Measurements from ENCODE around the gene CYP2F1. TPM values are rescaled to one million over a fixed set of nuclear protein-coding genes. Genes with fewer than 3 reads are reported as not detected.
"Not testable (repeated sequence)": the region's sequence is repeated elsewhere in the genome, so short reads cannot be mapped to it uniquely, and the experiment has no call there.

The CYP2F1 gene
- total RNA-seq, 4 donors from 2014 or later: not detected

DNA sequence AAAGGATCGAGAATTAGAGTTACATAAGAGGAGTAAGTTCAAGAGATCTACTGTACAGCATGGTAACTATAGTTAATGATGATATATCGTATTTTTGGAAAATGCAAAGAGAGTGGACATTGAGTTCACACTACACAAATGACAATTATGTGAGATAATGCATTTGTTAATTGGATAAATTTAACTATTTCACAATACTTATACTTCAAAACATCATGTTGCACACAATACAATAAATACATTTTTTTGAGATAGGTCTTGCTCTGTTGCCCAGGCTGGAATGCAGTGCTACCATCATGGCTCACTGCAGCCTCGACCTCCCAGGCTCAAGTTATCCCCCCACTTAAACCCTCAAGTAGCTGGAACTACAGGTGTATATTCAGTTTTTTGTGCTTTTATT lies 8.1 kb upstream of the CYP2F1 start:
- no peak for DNase-seq
- H3K9me3 ChIP-seq: no peaks in the 10 kb centered on the region
- intact Hi-C loops (cut with DNase I; ENCODE audit: low total_unique reads): no loop called here

DNA sequence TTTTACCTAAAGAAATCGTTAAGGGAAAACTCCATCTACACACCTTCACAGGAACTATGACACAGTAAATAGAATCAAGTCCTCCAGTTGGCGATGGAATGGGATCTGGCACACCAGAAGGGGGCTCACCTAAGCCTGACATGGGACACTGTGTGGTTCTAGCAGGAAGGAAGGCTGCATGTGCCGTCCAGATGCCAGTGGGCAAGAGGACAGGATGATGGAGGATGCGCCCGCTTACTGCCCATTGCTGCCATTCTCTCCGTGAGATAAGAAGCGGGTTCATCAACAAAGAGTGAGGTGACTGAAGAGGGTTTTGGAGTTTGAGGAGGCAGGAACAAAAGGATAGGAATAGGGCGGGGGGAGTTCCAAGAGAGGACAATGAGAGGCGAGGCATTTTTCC lies 2.9 kb upstream of the CYP2F1 start:
- no peaks in the 10 kb centered on the region for H3K27me3 ChIP-seq
- H3K4me3 ChIP-seq: no peak overlapping the region
- no peak for DNase-seq
- H3K9me3 ChIP-seq: no peaks in the 10 kb centered on the region
- no peaks in the 10 kb centered on the region for H3K36me3 ChIP-seq
- H3K27ac ChIP-seq: no peak overlapping the region
- no peaks in the 10 kb centered on the region for H3K4me1 ChIP-seq
- TF ChIP-seq, protein P1, sequence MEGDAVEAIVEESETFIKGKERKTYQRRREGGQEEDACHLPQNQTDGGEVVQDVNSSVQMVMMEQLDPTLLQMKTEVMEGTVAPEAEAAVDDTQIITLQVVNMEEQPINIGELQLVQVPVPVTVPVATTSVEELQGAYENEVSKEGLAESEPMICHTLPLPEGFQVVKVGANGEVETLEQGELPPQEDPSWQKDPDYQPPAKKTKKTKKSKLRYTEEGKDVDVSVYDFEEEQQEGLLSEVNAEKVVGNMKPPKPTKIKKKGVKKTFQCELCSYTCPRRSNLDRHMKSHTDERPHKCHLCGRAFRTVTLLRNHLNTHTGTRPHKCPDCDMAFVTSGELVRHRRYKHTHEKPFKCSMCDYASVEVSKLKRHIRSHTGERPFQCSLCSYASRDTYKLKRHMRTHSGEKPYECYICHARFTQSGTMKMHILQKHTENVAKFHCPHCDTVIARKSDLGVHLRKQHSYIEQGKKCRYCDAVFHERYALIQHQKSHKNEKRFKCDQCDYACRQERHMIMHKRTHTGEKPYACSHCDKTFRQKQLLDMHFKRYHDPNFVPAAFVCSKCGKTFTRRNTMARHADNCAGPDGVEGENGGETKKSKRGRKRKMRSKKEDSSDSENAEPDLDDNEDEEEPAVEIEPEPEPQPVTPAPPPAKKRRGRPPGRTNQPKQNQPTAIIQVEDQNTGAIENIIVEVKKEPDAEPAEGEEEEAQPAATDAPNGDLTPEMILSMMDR (IDR thresholded peaks at IDR 0.05): no peak
- no peak for TF ChIP-seq POLR2A (IDR thresholded peaks at IDR 0.05)
- intact Hi-C loops (cut with DNase I; ENCODE audit: low total_unique reads): no loop called here

More for the DNA sequence above, 8.1 kb upstream of the CYP2F1 start:
- Histone ChIP-seq H3K36me3 (no peaks in the 10 kb centered on the region), H3K27me3 (no peaks in the 10 kb centered on the region), H3K4me1 (no peaks in the 10 kb centered on the region), H3K4me3 (no peak overlapping the region), H3K27ac (no peak overlapping the region)
- TF ChIP-seq, protein P1 (IDR thresholded peaks at IDR 0.05): no peak
- TF ChIP-seq POLR2A (IDR thresholded peaks at IDR 0.05): no peak

DNA sequence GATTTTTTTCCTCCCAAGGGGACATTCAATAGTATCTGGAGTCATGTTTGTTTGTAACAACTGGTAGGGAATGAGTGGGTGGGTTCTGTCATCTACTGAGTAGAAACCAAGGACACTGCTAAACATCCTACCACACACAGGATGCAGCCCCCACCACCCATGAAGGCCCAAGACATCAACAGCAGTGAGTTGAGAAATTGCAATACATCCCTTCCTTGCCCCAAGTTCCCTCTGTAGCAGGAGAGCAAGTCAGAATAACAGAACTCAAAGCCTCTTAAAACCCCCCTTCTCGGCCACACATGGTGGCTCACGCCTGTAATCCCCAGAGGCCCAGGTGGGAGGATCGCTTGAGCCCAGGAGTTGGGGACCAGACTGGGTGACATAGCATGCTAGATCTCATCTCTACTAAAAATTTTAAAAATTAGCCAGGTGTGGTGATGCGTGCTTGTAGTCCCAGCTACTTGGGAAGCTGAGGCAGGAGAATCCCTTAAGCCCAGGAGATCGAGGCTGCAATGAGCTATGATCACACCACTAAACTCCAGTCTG lies 2.4 kb upstream of the CYP2F1 start:
- Histone ChIP-seq H3K27ac (no peak overlapping the region), H3K4me1 (no peaks in the 10 kb centered on the region), H3K27me3 (no peaks in the 10 kb centered on the region), H3K9me3 (no peaks in the 10 kb centered on the region), H3K4me3 (no peak overlapping the region), H3K36me3 (no peaks in the 10 kb centered on the region)
- no peak for DNase-seq
- TF ChIP-seq, protein P1 (IDR thresholded peaks at IDR 0.05): no peak
- no peak for TF ChIP-seq POLR2A (IDR thresholded peaks at IDR 0.05)
- intact Hi-C loops (cut with DNase I; ENCODE audit: low total_unique reads): no loop called here

DNA sequence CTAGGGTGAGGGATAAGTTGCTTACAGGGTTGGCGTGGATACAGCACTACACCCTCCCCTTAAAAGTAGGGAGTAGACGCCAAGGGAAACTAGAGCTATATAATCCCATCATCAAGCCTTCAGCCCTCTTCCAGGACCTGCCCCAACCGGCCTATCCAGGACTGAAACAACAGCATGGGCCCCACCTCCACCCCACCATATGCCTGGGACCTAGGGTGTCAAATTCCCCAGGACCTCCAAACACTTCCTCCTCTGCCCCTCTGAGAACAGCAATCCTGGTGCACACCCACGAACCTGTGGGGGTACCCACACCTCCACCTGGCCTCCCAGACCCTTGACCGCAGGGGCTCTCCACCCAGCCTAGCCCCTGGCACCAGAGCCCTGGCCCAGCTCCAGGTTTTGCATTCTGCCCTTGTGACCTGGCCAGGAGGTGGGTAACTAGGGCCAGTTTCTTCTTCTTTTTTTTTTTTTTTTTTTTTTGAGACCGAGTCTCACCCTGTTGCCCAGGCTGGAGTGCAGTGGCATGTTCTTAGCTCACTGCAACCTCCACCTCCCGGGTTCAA lies 1.4 kb upstream of the CYP2F1 start:
- Histone ChIP-seq H3K4me1 (no peaks in the 10 kb centered on the region), H3K4me3 (no peak overlapping the region), H3K27ac (no peak overlapping the region), H3K36me3 (no peaks in the 10 kb centered on the region), H3K27me3 (no peaks in the 10 kb centered on the region), H3K9me3 (no peaks in the 10 kb centered on the region)
- intact Hi-C loops (cut with DNase I; ENCODE audit: low total_unique reads): no loop called here
- TF ChIP-seq POLR2A (IDR thresholded peaks at IDR 0.05): no peak
- TF ChIP-seq, protein P1 (IDR thresholded peaks at IDR 0.05): no peak
- no peak for DNase-seq

DNA sequence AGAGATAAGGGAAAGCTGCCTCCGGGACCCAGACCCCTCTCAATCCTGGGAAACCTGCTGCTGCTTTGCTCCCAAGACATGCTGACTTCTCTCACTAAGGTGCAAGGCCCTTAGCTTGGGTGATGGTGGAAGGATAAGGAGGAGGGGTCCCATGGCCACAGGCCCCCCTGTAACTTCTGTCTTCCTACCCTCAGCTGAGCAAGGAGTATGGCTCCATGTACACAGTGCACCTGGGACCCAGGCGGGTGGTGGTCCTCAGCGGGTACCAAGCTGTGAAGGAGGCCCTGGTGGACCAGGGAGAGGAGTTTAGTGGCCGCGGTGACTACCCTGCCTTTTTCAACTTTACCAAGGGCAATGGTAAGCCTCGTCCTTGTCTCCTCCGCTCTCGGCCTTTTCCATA lies 2.0 kb downstream of the CYP2F1 start:
- Histone ChIP-seq H3K4me3 (no peak overlapping the region), H3K27ac (no peak overlapping the region), H3K9me3 (no peaks in the 10 kb centered on the region), H3K36me3 (no peaks in the 10 kb centered on the region), H3K4me1 (no peaks in the 10 kb centered on the region), H3K27me3 (no peaks in the 10 kb centered on the region)
- no peak for TF ChIP-seq POLR2A (IDR thresholded peaks at IDR 0.05)
- TF ChIP-seq, protein P1 (IDR thresholded peaks at IDR 0.05): no peak
- DNase-seq: no peak
- intact Hi-C loops (cut with DNase I; ENCODE audit: low total_unique reads): no loop called here

DNA sequence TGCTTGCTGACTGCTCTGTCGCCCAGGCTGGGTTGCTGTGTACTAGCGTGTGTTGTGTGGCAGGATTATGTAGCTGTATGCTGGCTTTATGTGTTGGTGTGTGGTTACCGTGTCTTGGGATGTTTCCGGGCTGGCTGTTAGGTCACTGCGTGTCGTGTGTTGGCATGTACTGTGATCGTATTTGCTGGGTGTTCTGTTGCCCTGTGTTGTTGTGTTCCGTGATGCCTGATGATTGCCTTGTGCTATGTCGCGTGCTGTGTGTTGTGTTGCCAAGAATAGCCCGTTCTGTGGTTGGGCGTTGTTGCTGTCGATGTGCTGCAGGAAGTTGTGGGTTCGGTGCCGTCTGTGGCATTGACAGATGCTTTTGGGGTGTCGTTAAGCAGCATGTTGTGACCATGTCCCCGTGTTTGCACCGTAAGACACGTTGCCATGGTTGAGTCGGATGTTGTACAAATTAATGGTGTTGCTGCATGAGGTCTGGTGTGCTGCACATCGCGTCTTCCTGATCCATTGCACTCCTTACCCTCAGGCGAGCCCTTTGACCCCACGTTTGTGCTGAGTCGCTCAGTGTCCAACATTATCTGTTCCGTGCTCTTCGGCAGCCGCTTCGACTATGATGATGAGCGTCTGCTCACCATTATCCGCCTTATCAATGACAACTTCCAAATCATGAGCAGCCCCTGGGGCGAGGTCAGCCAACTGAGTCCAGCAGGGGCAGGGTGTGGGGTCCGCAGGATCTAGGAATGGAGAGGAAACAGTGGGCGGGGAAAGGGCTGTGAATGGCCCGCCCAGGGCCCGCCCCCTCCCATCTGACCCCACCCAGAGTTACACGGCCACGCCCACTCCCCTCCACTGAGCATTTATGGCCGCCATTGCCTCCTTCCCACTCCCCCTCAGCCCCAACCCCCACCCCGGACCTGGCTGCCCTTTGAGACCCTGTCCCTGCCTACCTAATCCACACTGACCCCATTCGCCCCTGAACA lies 7.0 kb downstream of the CYP2F1 start:
- H3K27me3 ChIP-seq; H3K9me3 ChIP-seq; H3K4me1 ChIP-seq; H3K36me3 ChIP-seq; intact Hi-C loops (cut with DNase I; ENCODE audit: low total_unique reads); H3K4me3 ChIP-seq; DNase-seq; H3K27ac ChIP-seq: not testable (repeated sequence)

DNA sequence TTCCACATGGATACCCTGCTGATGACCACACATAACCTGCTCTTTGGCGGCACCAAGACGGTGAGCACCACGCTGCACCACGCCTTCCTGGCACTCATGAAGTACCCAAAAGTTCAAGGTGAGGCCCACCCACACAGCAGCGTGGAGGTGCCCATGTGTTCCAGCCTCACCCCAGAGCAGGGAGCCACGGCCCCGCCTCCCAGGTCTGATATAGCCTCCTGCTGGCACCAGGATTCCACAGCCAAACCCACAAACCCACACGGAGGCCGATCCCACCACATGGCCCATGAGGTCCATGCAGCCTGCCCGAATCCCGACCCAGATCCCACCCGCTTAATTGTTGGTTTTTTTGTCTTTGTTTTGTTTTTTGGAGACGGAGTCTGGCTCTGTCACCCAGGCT lies 8.6 kb downstream of the CYP2F1 start:
- H3K36me3 ChIP-seq; DNase-seq; intact Hi-C loops (cut with DNase I; ENCODE audit: low total_unique reads); H3K4me3 ChIP-seq; H3K27ac ChIP-seq; H3K27me3 ChIP-seq; H3K4me1 ChIP-seq; H3K9me3 ChIP-seq: not testable (repeated sequence)
